Right atrium auricular region (tissue), 2 donors: ENCODE results near the gene GTF2H4. TPM values are rescaled to one million over a fixed set of nuclear protein-coding genes. Genes with fewer than 3 reads are reported as not detected.
A peak's percentile ranks its signal among the peaks of the same experiment; 100 is the strongest.

Experiments
- DNase-seq: peaks from one replicate; pipeline ENCODE4 v3.0.0-alpha.2; 2019; ENCODE audit warnings: low spot score
- H3K27ac ChIP-seq, 2 donors: fragments of 200-600 bp; sonication (generic); 1 replicate in 1 of 2; 2 replicates in 1 of 2; pipeline ENCODE4 v1.5.1; 2016 to 2019
- H3K27me3 ChIP-seq, 2 donors: fragments of 200-600 bp; sonication (generic); one replicate each; pipeline versions ENCODE4 v1.5.1 to v1.6.0; 2017 to 2019
- H3K36me3 ChIP-seq: fragments of 200-600 bp; sonication (generic); one replicate; pipeline ENCODE4 v1.5.1; 2016
- H3K4me1 ChIP-seq, 2 donors: fragments of 200-600 bp; sonication (generic); one replicate each; pipeline versions ENCODE4 v1.5.1 to v1.6.0; 2017 to 2019
- H3K4me3 ChIP-seq, 2 donors: fragments of 200-600 bp; sonication (generic); 1 replicate in 1 of 2; 2 replicates in 1 of 2; pipeline ENCODE4 v1.5.1; 2017 to 2019; ENCODE audit warnings: mild to moderate bottlenecking in 1 of 2, moderate library complexity in 1 of 2
- H3K9me3 ChIP-seq, 2 donors: fragments of 200-600 bp; sonication (generic); one replicate each; pipeline ENCODE4 v1.5.1; 2019
- total RNA-seq, 2 donors: library from RNA; depleted of rRNA; stranded (reverse); fragments of >200 nt; gene quantifications; one replicate each; pipeline ENCODE4 v1.1.0, GENCODE V29; 2016
- TF ChIP-seq, protein P1 (sequence below), 2 donors: fragments of 200-600 bp; sonication (generic); IDR thresholded peaks; one replicate each; pipeline ENCODE4 v1.5.1; 2019; ENCODE audit warnings: antibody characterized with exemption in 2 of 2

The GTF2H4 gene
- total RNA-seq, 2 donors from 2014 or later: 3.6 to 4.0 TPM

DNA sequence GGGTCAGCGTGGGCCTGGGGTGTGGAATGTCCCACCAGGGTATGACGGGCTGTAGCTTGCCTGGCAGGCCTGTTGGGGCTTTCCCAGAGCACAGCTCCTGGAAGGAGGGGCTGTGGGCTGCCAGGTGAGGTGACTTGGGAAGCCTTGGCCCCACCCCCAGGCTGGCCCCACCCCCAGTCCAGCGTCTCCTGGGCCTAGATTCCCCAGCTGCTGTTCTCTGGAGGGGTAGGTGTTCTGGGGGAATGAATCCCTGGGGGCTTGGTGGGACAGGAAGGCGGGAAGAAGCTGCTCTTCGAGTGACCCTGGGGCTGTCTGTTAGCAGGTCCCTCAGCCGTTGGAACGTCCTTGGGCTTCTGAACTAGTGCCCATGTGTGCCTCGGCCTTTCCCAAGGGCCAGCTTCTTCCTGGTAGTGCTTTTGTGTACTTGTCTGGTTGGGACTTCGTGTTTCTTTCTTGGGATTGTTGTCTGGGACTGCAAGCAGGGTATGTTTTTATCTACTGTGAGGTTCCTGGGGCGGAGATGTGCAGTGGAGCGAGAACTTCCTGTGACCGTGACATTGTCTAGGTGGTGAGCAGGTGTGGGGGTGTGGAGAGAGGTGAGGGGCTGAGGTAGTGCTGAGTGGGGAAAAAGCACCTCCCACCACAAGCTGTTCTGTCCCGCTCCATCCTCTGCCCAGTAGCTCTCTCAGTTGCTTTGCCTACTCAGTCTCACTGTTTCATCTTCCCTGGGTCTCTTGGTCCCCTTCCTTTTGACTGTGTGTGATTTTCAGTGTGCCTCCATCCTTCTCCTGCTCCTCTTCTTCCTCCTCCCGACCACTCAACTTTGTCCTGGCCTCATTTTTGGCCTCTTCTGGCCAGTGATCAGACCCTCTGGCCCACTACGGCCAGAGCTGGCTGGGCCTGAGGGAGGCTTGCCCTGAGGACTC is 25.0 kb upstream of the GTF2H4 start:
- TF ChIP-seq, protein P1, sequence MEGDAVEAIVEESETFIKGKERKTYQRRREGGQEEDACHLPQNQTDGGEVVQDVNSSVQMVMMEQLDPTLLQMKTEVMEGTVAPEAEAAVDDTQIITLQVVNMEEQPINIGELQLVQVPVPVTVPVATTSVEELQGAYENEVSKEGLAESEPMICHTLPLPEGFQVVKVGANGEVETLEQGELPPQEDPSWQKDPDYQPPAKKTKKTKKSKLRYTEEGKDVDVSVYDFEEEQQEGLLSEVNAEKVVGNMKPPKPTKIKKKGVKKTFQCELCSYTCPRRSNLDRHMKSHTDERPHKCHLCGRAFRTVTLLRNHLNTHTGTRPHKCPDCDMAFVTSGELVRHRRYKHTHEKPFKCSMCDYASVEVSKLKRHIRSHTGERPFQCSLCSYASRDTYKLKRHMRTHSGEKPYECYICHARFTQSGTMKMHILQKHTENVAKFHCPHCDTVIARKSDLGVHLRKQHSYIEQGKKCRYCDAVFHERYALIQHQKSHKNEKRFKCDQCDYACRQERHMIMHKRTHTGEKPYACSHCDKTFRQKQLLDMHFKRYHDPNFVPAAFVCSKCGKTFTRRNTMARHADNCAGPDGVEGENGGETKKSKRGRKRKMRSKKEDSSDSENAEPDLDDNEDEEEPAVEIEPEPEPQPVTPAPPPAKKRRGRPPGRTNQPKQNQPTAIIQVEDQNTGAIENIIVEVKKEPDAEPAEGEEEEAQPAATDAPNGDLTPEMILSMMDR (IDR thresholded peaks at IDR 0.05): no peak
- H3K27ac ChIP-seq: peak overlapping the region; percentile 88 to 95
- peak; percentile 71 for DNase-seq
- peaks cover 0 to 52% of the 10 kb centered on the region in 2 donors for H3K4me1 ChIP-seq
- H3K4me3 ChIP-seq: peak overlapping the region in 1 of 2 donors; percentile 88
- H3K27me3 ChIP-seq: no peaks in the 10 kb centered on the region
- no peaks in the 10 kb centered on the region for H3K9me3 ChIP-seq
- no peaks in the 10 kb centered on the region for H3K36me3 ChIP-seq

DNA sequence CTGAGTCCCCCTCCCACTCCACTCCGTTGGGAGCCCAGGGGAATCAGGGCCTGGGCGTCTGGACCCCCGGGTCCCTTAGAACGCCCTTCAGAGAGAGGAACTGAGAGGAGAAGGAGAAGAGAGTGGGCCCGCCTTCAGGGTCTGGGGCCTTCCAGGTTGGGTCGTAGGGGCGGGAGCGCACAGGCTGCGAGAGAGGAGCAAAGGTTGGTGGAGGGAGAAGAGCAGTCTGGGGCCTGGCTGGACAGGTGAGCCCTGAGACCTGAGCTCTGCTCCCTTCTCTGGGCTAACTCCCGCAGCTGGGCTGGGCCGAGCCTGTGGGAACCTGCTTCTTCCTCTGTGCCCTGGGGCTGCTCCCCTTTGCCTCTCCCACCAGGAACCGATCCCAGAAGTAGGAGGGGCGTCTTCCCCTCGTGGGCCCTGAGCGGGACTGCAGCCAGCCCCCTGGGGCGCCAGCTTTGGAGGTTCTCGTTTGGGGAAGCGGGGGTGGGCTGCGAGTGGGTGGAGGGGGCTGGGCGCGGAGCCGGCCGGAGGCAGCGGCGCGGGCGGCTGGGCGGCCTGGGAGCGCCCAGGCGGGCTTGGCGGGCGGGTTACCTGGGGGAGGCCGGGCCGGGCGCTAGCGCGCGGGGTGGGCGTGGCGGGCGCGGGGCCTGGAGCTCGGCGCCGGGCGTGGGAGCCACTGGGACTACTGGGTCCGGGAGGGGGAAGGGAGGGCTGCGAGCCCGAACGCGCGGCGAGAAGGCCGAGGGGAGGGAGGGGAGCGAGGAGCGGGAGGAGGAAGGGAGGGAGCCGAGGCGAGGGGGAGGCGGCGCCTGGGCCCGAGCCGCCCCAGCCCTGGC is 24.1 kb upstream of the GTF2H4 start, which contains the start of gene DDR1:
DDR1 (plus strand) TSS at position 835 of the 836 bp plus-strand sequence. CDS start 4,211 bp downstream, outside the sequence.
- H3K4me3 ChIP-seq: peak within 1 kb of the TSS; percentile 66 to 88
- DNase-seq: no peak
- H3K9me3 ChIP-seq: no peaks in the 10 kb centered on the region
- H3K27ac ChIP-seq: peak within 1 kb of the TSS; percentile 88 to 95
- TF ChIP-seq, protein P1 (IDR thresholded peaks at IDR 0.05): no peak
- H3K27me3 ChIP-seq: no peaks in the 10 kb centered on the region
- peaks cover 0 to 59% of the 10 kb centered on the region in 2 donors for H3K4me1 ChIP-seq
- no peaks in the 10 kb centered on the region for H3K36me3 ChIP-seq

DNA sequence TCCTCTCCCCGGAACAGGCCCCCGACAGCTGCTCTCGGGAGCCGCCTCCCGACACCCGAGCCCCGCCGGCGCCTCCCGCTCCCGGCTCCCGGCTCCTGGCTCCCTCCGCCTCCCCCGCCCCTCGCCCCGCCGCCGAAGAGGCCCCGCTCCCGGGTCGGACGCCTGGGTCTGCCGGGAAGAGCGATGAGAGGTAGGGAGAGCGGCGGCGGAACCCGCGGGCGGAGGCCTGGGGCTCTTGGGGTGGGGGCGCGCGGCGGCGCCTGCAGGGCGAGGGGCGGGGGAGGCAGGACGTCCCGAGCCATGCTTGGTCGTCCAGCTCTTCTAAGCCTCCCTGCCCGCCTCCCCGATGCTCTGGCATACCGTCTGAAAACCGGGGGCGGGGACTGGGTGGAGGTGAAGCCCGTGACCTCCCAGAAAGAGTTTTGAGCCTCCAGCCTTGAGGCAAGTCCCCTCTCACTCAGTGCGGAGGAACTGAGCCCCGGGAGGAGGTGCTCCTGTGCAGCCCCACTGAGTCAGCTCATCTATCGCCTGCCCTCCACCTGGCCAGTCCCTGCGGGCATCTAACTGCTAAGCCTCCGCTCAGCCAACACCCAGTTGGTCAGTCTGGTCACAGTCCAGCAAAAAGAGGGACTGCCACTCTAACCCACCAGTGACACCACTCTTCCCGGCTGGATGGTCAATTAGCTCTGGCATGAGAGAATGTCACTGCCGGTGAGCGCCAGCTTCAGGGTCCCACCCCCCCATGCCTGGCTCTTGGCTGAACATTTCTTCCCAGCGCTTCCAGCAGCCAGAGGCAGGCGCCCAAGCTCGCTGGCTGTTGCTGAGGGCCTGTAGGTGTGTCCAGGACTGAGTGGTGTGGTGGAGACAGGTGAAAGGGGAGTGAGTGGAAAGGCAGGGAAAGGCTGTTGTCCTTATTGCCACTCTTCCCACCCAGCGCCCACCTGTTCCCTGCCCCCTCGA is 23.2 kb upstream of the GTF2H4 start:
- Histone ChIP-seq H3K4me1 (peaks cover 0 to 59% of the 10 kb centered on the region in 2 donors), H3K27ac (peak overlapping the region; percentile 88 to 95), H3K36me3 (no peaks in the 10 kb centered on the region), H3K9me3 (no peaks in the 10 kb centered on the region), H3K27me3 (no peaks in the 10 kb centered on the region), H3K4me3 (peak overlapping the region; percentile 66 to 88)
- DNase-seq: no peak
- TF ChIP-seq, protein P1 (IDR thresholded peaks at IDR 0.05): peak in 1 of 2 donors; percentile 9

DNA sequence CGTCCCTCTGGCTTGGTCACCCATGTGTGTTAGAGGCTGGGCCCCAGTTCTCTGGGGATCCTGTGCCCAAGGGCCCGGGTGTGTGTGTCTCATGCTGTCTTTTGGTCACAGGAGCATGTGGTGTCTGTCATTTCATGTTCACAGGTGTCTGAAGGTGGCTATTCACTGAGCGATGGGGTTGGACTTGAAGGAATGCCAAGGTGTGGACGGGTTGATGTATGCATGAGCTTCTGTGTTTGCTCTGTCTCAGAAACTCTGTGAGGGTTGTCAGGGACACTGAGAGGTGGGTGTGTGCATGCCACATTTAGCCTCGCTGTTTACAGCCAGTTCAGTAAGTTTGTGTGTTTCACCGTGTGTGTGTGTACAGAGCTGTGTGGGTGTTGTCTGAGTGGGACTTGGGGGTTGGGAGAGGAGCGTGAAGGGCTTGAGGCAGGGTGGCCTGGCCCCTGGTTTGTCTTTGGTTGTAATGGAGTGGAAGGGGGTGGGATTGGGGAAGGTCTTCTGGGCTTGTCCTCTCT is 22.5 kb upstream of the GTF2H4 start:
- Histone ChIP-seq H3K27ac (peak overlapping the region; percentile 88 to 95), H3K27me3 (no peaks in the 10 kb centered on the region), H3K4me3 (peak overlapping the region; percentile 66 to 88), H3K9me3 (no peaks in the 10 kb centered on the region), H3K36me3 (peaks cover 5% of the 10 kb centered on the region), H3K4me1 (peaks cover 0 to 59% of the 10 kb centered on the region in 2 donors)
- DNase-seq: no peak
- TF ChIP-seq, protein P1 (IDR thresholded peaks at IDR 0.05): no peak
